ENCODE results near the gene MRPL43. TPM values are rescaled to one million over a fixed set of nuclear protein-coding genes. Genes with fewer than 3 reads are reported as not detected.
A peak's percentile ranks its signal among the peaks of the same experiment; 100 is the strongest.

MRPL43 gene
- total and polyA plus RNA-seq, 9 of the 15 experiments (the other 6 are each of a cell fraction or from before 2014, with no cell fraction given): 15.1 to 63.7 (median 37.2) TPM

DNA sequence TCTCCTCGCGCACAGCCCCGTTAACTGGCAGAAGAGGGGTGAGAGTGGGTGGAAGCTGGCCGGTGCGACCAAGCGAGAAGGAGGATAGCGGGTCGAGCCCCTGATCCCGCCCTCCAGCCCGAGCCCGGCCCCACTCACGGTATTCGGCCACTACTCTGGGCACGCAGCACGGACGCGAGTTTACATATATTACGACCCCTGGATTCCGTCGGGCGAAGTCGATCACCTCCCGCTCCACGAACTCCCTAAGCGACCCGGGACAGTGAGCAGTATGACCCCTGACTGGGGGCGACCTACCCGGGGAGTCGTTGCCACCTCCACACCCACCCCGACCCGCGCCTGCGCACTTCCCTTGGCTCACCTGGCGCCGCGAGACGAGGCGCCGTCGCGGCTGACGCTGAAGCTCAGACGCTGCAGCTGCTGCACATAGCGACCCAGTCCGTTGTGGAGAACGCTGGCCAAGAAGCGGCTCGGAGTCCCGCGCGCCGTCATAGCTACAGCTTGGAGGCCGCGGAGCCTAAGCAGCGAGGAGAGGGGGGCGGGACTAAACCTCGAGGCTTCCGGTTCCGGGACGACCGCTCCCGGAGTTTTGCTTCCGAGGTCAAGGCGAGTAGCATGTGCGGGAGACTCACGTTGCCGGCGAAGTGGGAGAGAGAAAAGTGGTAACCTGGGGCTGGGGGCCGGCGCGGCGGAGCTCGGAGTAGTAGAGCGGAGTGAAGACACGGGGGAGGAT lies at the start of gene MRPL43, which contains the start of gene TWNK (continued):
- TF ChIP-seq BRD9 (IDR thresholded peaks at IDR 0.05; ENCODE audit: low read depth, partially characterized antibody): no peak
- TF ChIP-seq CBFB (CRISPR knock-in tag; IDR thresholded peaks at IDR 0.05): 0 out of 2 replicates have a peak, but pooled peaks have one; percentile 0
- peak; percentile 89 to 98 for TF ChIP-seq SIN3A (IDR thresholded peaks at IDR 0.05; ENCODE audit: borderline replicate concordance in 2 of 2, control insufficient read depth in 1 of 2, low read depth in 2 of 2, low read length in 2 of 2)
- TF ChIP-seq NFXL1 (CRISPR knock-in tag; IDR thresholded peaks at IDR 0.05): no peak
- 0 out of 2 replicates have a peak, but pooled peaks have one; percentile 34 for TF ChIP-seq TAF7 (tag; IDR thresholded peaks at IDR 0.05)
- no peak for TF ChIP-seq SAFB (IDR thresholded peaks at IDR 0.05; ENCODE audit: borderline replicate concordance, low read depth, low read length)
- no peak for TF ChIP-seq EWSR1 (IDR thresholded peaks at IDR 0.05; ENCODE audit: borderline replicate concordance, low read depth, partially characterized antibody)
- peak; percentile 70; the same call in 1 of the 2 replicates for TF ChIP-seq BRD4 (IDR thresholded peaks at IDR 0.05)
- TF ChIP-seq EP300 (IDR thresholded peaks at IDR 0.05; ENCODE audit: low read length): no peak
- TF ChIP-seq, protein P1, sequence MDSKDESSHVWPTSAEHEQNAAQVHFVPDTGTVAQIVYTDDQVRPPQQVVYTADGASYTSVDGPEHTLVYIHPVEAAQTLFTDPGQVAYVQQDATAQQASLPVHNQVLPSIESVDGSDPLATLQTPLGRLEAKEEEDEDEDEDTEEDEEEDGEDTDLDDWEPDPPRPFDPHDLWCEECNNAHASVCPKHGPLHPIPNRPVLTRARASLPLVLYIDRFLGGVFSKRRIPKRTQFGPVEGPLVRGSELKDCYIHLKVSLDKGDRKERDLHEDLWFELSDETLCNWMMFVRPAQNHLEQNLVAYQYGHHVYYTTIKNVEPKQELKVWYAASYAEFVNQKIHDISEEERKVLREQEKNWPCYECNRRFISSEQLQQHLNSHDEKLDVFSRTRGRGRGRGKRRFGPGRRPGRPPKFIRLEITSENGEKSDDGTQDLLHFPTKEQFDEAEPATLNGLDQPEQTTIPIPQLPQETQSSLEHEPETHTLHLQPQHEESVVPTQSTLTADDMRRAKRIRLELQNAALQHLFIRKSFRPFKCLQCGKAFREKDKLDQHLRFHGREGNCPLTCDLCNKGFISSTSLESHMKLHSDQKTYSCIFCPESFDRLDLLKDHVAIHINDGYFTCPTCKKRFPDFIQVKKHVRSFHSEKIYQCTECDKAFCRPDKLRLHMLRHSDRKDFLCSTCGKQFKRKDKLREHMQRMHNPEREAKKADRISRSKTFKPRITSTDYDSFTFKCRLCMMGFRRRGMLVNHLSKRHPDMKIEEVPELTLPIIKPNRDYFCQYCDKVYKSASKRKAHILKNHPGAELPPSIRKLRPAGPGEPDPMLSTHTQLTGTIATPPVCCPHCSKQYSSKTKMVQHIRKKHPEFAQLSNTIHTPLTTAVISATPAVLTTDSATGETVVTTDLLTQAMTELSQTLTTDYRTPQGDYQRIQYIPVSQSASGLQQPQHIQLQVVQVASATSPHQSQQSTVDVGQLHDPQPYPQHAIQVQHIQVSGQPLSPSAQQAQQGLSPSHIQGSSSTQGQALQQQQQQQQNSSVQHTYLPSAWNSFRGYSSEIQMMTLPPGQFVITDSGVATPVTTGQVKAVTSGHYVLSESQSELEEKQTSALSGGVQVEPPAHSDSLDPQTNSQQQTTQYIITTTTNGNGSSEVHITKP (IDR thresholded peaks at IDR 0.05; ENCODE audit: partially characterized antibody): no peak
- TF ChIP-seq RBM25 (IDR thresholded peaks at IDR 0.05; ENCODE audit: low read depth, low read length, severe bottlenecking): no peak
- no peak for TF ChIP-seq MIER1 (IDR thresholded peaks at IDR 0.05; ENCODE audit: low read depth)
- TF ChIP-seq U2AF1 (optimal IDR thresholded peaks at IDR 0.05; ENCODE audit: low read depth, low read length): no peak
- no peak for TF ChIP-seq CBX1 (IDR thresholded peaks at IDR 0.05; ENCODE audit: low read depth)
- no peak for TF ChIP-seq SLC30A9 (CRISPR knock-in tag; IDR thresholded peaks at IDR 0.05)
- no peak for TF ChIP-seq ZNF740 (CRISPR knock-in tag; IDR thresholded peaks at IDR 0.05)
- no peak for TF ChIP-seq ZNF740 (tag; IDR thresholded peaks at IDR 0.05)
- TF ChIP-seq NR2C2 (CRISPR knock-in tag; IDR thresholded peaks at IDR 0.05): peak; percentile 99
- TF ChIP-seq NR2C2 (tag; IDR thresholded peaks at IDR 0.05): peak; percentile 100
